Endothelial cell of umbilical vein (primary cell): Measurements from ENCODE around the gene CNP. TPM values are rescaled to one million over a fixed set of nuclear protein-coding genes. Genes with fewer than 3 reads are reported as not detected.
A peak's percentile ranks its signal among the peaks of the same experiment; 100 is the strongest.

Source experiments
- BruUV-seq: library from RNA; stranded (reverse); fragments of 400-500 nt; replicated peaks from 2 replicates; lab custom pipeline; 2021; lab: Mats Ljungman, UMichigan
- CTCF ChIA-PET: fragments of 300-600, 350-600 bp; sonication (Branson Sonifier 250); formaldehyde crosslinking; loops from one replicate; lab custom pipeline; 2021; ENCODE audit warnings: antibody characterized with exemption, inconsistent platforms; lab: Charles Lee
- POLR2A ChIA-PET: fragments of 300-600, 350-600 bp; sonication (Branson Sonifier 250); formaldehyde crosslinking; loops from one replicate; lab custom pipeline; 2021; ENCODE audit warnings: antibody characterized with exemption, inconsistent platforms; lab: Charles Lee
- DNase-seq: peaks from one replicate; pipeline ENCODE4 v3.0.0-alpha.2; 2011; ENCODE audit warnings: low read depth, low spot score
- FAIRE-seq: peaks from 2 replicates; lab custom pipeline; 2011; peaks lifted over from hg19 to GRCh38; lab: Jason Lieb, UNC
- H2AFZ ChIP-seq: 2 replicates; pipeline ENCODE4 v1.6.0; 2012; ENCODE audit warnings: low read depth, low read length, control low read depth, inconsistent platforms
- H3K27ac ChIP-seq: 2 replicates; pipeline ENCODE4 v1.5.1; 2011; ENCODE audit warnings: low read depth, mild to moderate bottlenecking, control low read depth, low read length, moderate library complexity; ENCODE audit not compliant: insufficient read depth
- H3K27me3 ChIP-seq, 2 experiments: 2 replicates each; pipeline versions ENCODE4 v1.6.0 to v1.6.1; 2011; ENCODE audit warnings: low read length in 2 of 2, mixed read lengths in 1 of 2; ENCODE audit not compliant: control insufficient read depth in 2 of 2, insufficient read depth in 2 of 2
- H3K36me3 ChIP-seq, 2 experiments: 2 replicates in 1 of 2; 3 replicates in 1 of 2; pipeline ENCODE4 v1.5.1; 2011; ENCODE audit warnings: low read length in 2 of 2, mild to moderate bottlenecking in 1 of 2, moderate library complexity in 1 of 2; ENCODE audit not compliant: control insufficient read depth in 2 of 2, insufficient read depth in 2 of 2; ENCODE audit errors: extremely low read depth in 1 of 2
- H3K4me1 ChIP-seq: 3 replicates; pipeline ENCODE4 v1.5.1; 2011; ENCODE audit warnings: mild to moderate bottlenecking, low read length; ENCODE audit not compliant: control insufficient read depth, insufficient read depth; ENCODE audit errors: extremely low read depth
- H3K4me2 ChIP-seq: 2 replicates; pipeline ENCODE4 v1.6.1; 2011; ENCODE audit warnings: low read length, control low read depth, mixed read lengths; ENCODE audit not compliant: insufficient read depth
- H3K4me3 ChIP-seq, 3 experiments: fragments of 200-600 bp in 1 of 3; sonication (generic), shearing (Covaris generic) in 1 of 3; replicated peaks in 1 of 3; 2 replicates each; pipeline ENCODE4 v1.5.1; 2011 to 2016; ENCODE audit warnings: control low read depth in 3 of 3, low read length in 3 of 3, mild to moderate bottlenecking in 2 of 3, inconsistent platforms in 1 of 3, low read depth in 1 of 3, moderate library complexity in 1 of 3; ENCODE audit not compliant: insufficient read depth in 1 of 3
- H3K79me2 ChIP-seq: 2 replicates; pipeline ENCODE4 v1.6.0; 2012; ENCODE audit warnings: low read length, inconsistent platforms; ENCODE audit not compliant: control insufficient read depth, insufficient read depth
- H3K9ac ChIP-seq: replicated peaks from 2 replicates; pipeline ENCODE3; 2011; ENCODE audit warnings: low read length, control low read depth; ENCODE audit not compliant: insufficient read depth; ENCODE audit errors: extremely low read depth
- H3K9me1 ChIP-seq: replicated peaks from 3 replicates; pipeline ENCODE4 v1.6.0; 2011; ENCODE audit warnings: mild to moderate bottlenecking, low read length; ENCODE audit not compliant: control insufficient read depth, insufficient read depth; ENCODE audit errors: extremely low read depth
- H3K9me3 ChIP-seq: replicated peaks from 2 replicates; pipeline ENCODE4 v1.5.1; 2012; ENCODE audit warnings: low read length, inconsistent platforms; ENCODE audit not compliant: control insufficient read depth, insufficient read depth
- H4K20me1 ChIP-seq: replicated peaks from 2 replicates; pipeline ENCODE3; 2011; ENCODE audit warnings: mild to moderate bottlenecking, low read length; ENCODE audit not compliant: control insufficient read depth, insufficient read depth; ENCODE audit errors: extremely low read depth
- EZH2 ChIP-seq: IDR thresholded peaks from 2 replicates; pipeline ENCODE4 v1.6.1; 2012; ENCODE audit warnings: borderline replicate concordance, low read depth, mild to moderate bottlenecking, moderate library complexity, low read length, inconsistent platforms; ENCODE audit not compliant: severe bottlenecking
- FOS ChIP-seq: IDR thresholded peaks from 2 replicates; pipeline ENCODE4 v1.6.1; 2011; ENCODE audit warnings: mild to moderate bottlenecking, low read length, moderate library complexity, borderline replicate concordance; ENCODE audit not compliant: insufficient read depth
- GATA2 ChIP-seq: IDR thresholded peaks from 2 replicates; pipeline ENCODE4 v1.7.0; 2011; ENCODE audit warnings: low read depth, mild to moderate bottlenecking, moderate library complexity, mixed read lengths, low read length; ENCODE audit not compliant: insufficient read length, insufficient read depth
- JUN ChIP-seq: IDR thresholded peaks from 2 replicates; pipeline ENCODE4 v1.6.1; 2011; ENCODE audit warnings: borderline replicate concordance, low read depth; ENCODE audit not compliant: insufficient read length, insufficient read depth
- MYC ChIP-seq: IDR thresholded peaks from one replicate; pipeline ENCODE4 v1.6.1; 2011; ENCODE audit warnings: mild to moderate bottlenecking, low read depth, low read length
- POLR2A ChIP-seq: IDR thresholded peaks from 2 replicates; pipeline ENCODE4 v1.6.1; 2012; ENCODE audit warnings: low read depth, mild to moderate bottlenecking, control low read depth, low read length
- POLR2AphosphoS5 ChIP-seq: IDR thresholded peaks from 2 replicates; pipeline ENCODE4 v1.6.1; 2012; ENCODE audit warnings: low read depth, mild to moderate bottlenecking, control low read depth, low read length, moderate library complexity; ENCODE audit not compliant: insufficient read depth
- dilution Hi-C: fragments of 300-500 bp; cut with MboI; formaldehyde crosslinking; loops from one replicate; pipeline ENCODE4 v1.15.0; 2019; ENCODE audit warnings: low sequenced_read_pairs; ENCODE audit not compliant: extremely low pct_ligation_motif_present
- intact Hi-C: fragments of 100-400 bp; cut with micrococcal nuclease; formaldehyde crosslinking; loops from one replicate; pipeline ENCODE4 v1.10.0; 2022
- polyA plus RNA-seq, 4 experiments: library from polyadenylated mRNA; depleted of rRNA in 3 of 4; stranded (reverse) in 3 of 4; unstranded in 1 of 4; fragments of >200 nt; gene quantifications; 2 replicates each; pipeline versions ENCODE4 v1.2.1 to v1.2.3, GENCODE V29; 2011 to 2012; ENCODE audit warnings: missing spikeins in 1 of 4
- total RNA-seq: library from RNA; stranded (reverse); gene quantifications from 2 replicates; pipeline ENCODE4 v1.2.3, GENCODE V29; 2021
- TF ChIP-seq, protein P1 (sequence below): IDR thresholded peaks from 2 replicates; pipeline ENCODE4 v1.6.1; 2011; ENCODE audit not compliant: insufficient read depth, insufficient read length
- TF ChIP-seq, protein P2 (sequence below), 2 donors: IDR thresholded peaks; 1 replicate in 1 of 2; 2 replicates in 1 of 2; pipeline ENCODE4 v1.5.1; 2011; ENCODE audit warnings: low read length in 2 of 2, mild to moderate bottlenecking in 2 of 2, moderate library complexity in 2 of 2, control low read depth in 1 of 2, inconsistent platforms in 1 of 2, low read depth in 1 of 2; ENCODE audit not compliant: insufficient read depth in 1 of 2; ENCODE audit errors: extremely low read depth in 1 of 2

Gene CNP
- total and polyA plus RNA-seq, 2 donors (not counting 3 experiments of a cell fraction or from before 2014, with no cell fraction given), result 49.4 to 84.9 TPM

DNA sequence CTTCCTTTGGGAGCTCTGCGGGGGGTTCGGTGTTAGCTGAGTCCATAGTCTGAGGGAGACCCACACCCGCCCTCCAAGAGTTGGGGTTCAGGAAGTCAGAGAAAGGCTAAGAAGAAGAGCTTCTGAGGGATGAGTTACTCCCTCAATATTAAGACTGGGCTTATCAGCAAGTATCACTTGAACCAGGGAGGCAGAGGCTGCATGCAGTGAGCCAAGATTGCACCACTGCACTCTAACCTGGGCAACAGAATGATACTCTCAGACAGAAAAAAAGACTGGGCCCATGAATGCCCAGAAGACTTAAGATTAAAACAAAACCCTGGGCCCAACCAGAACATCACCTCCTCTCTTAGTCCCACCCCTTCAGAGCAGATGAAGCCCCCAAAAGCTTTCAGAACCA is 59.3 kb downstream of the CNP start:
- Histone ChIP-seq H3K4me3 (no peak overlapping the region), H4K20me1 (no peaks in the 10 kb centered on the region), H3K9ac (no peak overlapping the region), H3K9me3 (no peaks in the 10 kb centered on the region), H3K4me1 (peaks cover 24% of the 10 kb centered on the region), H3K27me3 (no peaks in the 10 kb centered on the region), H3K27ac (no peak overlapping the region), H3K9me1 (no peaks in the 10 kb centered on the region), H2AFZ (no peak overlapping the region), H3K36me3 (peaks cover 3 to 16% of the 10 kb centered on the region in 2 experiments), H3K4me2 (no peak overlapping the region), H3K79me2 (peaks cover 6% of the 10 kb centered on the region)
- BruUV-seq, result no TSS peak
- ChIA-PET POLR2A (interaction anchor here (0.6 to 1.1 kb wide), 2 partner anchors 9 to 35 kb away, joined by 3 to 9 read pairs; partner anchors contain the start of gene DNAJC7), CTCF (interaction anchor here (0.9 to 6.3 kb wide), 10 partner anchors 9 to 492 kb away, joined by 3 to 40 read pairs (median 6); partner anchors contain the start of genes CNP, DNAJC7 and KCNH4)
- intact Hi-C loops (loop anchor here (1.0 to 10.0 kb wide), 6 partner anchors 37 to 499 kb away; partner anchors contain the start of gene KCNH4), dilution Hi-C loops (no loop called here)
- FAIRE-seq, result no peak
- TF ChIP-seq, protein P1, sequence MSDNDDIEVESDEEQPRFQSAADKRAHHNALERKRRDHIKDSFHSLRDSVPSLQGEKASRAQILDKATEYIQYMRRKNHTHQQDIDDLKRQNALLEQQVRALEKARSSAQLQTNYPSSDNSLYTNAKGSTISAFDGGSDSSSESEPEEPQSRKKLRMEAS, result no peak
- TF ChIP-seq MYC (no peak), POLR2A (peak; percentile 36)
- no peak for DNase-seq

DNA sequence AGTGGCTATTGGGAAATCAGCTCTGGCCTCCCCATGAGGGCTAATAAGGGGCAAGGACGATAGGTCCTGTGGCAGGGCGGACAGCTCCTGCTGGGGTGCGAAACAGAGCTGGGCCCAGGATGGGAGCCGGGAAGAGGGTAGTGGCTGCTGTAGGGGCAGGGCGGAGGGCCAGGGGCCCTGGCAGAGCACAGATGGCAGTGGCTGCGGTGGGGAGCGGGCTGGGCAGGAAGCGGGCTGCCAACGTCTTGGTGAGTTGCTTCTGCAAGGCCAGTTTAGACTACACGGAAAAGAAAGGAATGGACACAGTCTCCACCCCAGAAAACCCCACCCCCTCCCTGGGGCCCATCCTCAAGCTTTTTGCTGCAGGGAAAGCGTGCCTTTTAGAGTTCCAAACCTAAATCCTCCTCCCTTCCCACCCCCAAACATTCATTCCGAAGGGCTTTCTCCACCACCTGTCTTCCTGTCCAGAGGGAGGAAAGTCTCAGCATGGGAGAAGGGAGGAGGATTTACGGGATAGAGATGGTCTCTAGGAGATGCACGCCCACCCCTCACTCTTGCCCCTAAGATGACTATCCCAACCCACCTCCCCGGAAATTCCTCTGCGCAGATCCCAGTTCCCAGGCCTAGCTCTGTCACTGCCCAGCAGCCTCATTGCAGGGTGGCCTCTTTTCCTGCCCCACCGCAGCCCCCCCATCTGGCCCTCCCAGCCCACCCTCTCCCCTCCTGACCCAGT is 60.4 kb downstream of the CNP start:
- POLR2A ChIA-PET, result no interaction called here
- no peak for FAIRE-seq

More for the DNA sequence above, 60.4 kb downstream of the CNP start:
- dilution Hi-C loops (no loop called here), intact Hi-C loops (loop anchor here (10.0 kb wide), 1 partner anchor 498 kb away; no protein-coding TSS in a partner anchor)
- H2AFZ ChIP-seq, result no peak overlapping the region
- BruUV-seq, result no TSS peak
- H3K36me3 ChIP-seq, result peaks cover 3 to 16% of the 10 kb centered on the region in 2 experiments
- H3K27me3 ChIP-seq, result no peaks in the 10 kb centered on the region
- peaks cover 20% of the 10 kb centered on the region for H3K4me1 ChIP-seq
- H3K4me3 ChIP-seq, result no peak overlapping the region
- H4K20me1 ChIP-seq, result no peaks in the 10 kb centered on the region
- no peaks in the 10 kb centered on the region for H3K9me3 ChIP-seq
- CTCF ChIA-PET, result interaction anchor here (0.5 to 6.3 kb wide), 6 partner anchors 13 to 155 kb away, joined by 3 to 40 read pairs (median 4); partner anchors contain the start of gene CNP
- no peak for TF ChIP-seq GATA2
- no peak for TF ChIP-seq EZH2
- no peak for TF ChIP-seq MYC
- no peak for TF ChIP-seq JUN
- TF ChIP-seq, protein P1, result no peak
- TF ChIP-seq FOS, result no peak
- no peak for TF ChIP-seq POLR2A
- TF ChIP-seq POLR2AphosphoS5, result no peak
- TF ChIP-seq, protein P2, sequence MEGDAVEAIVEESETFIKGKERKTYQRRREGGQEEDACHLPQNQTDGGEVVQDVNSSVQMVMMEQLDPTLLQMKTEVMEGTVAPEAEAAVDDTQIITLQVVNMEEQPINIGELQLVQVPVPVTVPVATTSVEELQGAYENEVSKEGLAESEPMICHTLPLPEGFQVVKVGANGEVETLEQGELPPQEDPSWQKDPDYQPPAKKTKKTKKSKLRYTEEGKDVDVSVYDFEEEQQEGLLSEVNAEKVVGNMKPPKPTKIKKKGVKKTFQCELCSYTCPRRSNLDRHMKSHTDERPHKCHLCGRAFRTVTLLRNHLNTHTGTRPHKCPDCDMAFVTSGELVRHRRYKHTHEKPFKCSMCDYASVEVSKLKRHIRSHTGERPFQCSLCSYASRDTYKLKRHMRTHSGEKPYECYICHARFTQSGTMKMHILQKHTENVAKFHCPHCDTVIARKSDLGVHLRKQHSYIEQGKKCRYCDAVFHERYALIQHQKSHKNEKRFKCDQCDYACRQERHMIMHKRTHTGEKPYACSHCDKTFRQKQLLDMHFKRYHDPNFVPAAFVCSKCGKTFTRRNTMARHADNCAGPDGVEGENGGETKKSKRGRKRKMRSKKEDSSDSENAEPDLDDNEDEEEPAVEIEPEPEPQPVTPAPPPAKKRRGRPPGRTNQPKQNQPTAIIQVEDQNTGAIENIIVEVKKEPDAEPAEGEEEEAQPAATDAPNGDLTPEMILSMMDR (IDR thresholded peaks at IDR 0.05; ENCODE audit: extremely low read depth in 1 of 2, insufficient read depth in 1 of 2, low read depth in 1 of 2, low read length in 2 of 2), result no peak
- no peaks in the 10 kb centered on the region for H3K79me2 ChIP-seq
- no peak for DNase-seq
- H3K9me1 ChIP-seq, result no peaks in the 10 kb centered on the region
- H3K4me2 ChIP-seq, result no peak overlapping the region
- H3K27ac ChIP-seq, result no peak overlapping the region
- no peak overlapping the region for H3K9ac ChIP-seq
